IMR-90 (cell line): ENCODE measurements around the gene ZNF335. TPM values are rescaled to one million over a fixed set of nuclear protein-coding genes. Genes with fewer than 3 reads are reported as not detected.
A peak's percentile ranks its signal among the peaks of the same experiment; 100 is the strongest.

Experiments used
- ATAC-seq: fragments of 200-7000 bp; cut with Tn5 transposase; 2 replicates; pipeline ENCODE4 v1.9.1; 2020; ENCODE audit warnings: low read depth, mild to moderate bottlenecking, moderate library complexity
- BruUV-seq: library from RNA; stranded (reverse); fragments of 400-500 nt; replicated peaks from 2 replicates; lab custom pipeline; 2021; lab: Mats Ljungman, UMichigan
- CTCF ChIA-PET: fragments of 300-600 bp; formaldehyde crosslinking; extraction: SDS; loops from one replicate; lab custom pipeline; 2021; ENCODE audit warnings: antibody characterized with exemption; lab: Yijun Ruan, JAX
- POLR2A ChIA-PET: fragments of 300-600 bp; sonication (Branson Sonifier 250); formaldehyde crosslinking; loops from one replicate; lab custom pipeline; 2022; ENCODE audit warnings: antibody characterized with exemption; ENCODE audit not compliant: unreplicated experiment; lab: Charles Lee
- DNase-seq: peaks from one replicate; pipeline ENCODE4 v3.0.0; 2013
- H2AFZ ChIP-seq: replicated peaks from 2 replicates; pipeline ENCODE3; 2013; ENCODE audit warnings: low read length, mild to moderate bottlenecking; ENCODE audit not compliant: poor library complexity
- H2AK5ac ChIP-seq: 2 replicates; pipeline ENCODE4 v1.6.1; 2013; ENCODE audit warnings: low read depth, low read length, inconsistent platforms
- H2AK9ac ChIP-seq: replicated peaks from 2 replicates; pipeline ENCODE3; 2013; ENCODE audit warnings: mild to moderate bottlenecking, low read depth, low read length, moderate library complexity; ENCODE audit not compliant: poor library complexity
- H2BK120ac ChIP-seq: 2 replicates; pipeline ENCODE4 v1.6.1; 2013; ENCODE audit warnings: low read depth, low read length, inconsistent platforms
- H2BK15ac ChIP-seq: 3 replicates; pipeline ENCODE4 v1.6.1; 2013; ENCODE audit warnings: low read depth, low read length, inconsistent platforms
- H2BK20ac ChIP-seq: 2 replicates; pipeline ENCODE4 v1.6.1; 2013; ENCODE audit warnings: low read depth, mild to moderate bottlenecking, inconsistent platforms, low read length, moderate library complexity
- H2BK5ac ChIP-seq: 2 replicates; pipeline ENCODE4 v1.6.1; 2013; ENCODE audit warnings: mild to moderate bottlenecking, low read depth, low read length, inconsistent platforms; ENCODE audit not compliant: poor library complexity, severe bottlenecking
- H3K14ac ChIP-seq: replicated peaks from 2 replicates; pipeline ENCODE4 v1.6.1; 2013; ENCODE audit warnings: low read depth, low read length, inconsistent platforms
- H3K18ac ChIP-seq: 2 replicates; pipeline ENCODE4 v1.6.1; 2013; ENCODE audit warnings: low read depth, low read length, control low read depth
- H3K23ac ChIP-seq: 2 replicates; pipeline ENCODE4 v1.6.1; 2013; ENCODE audit warnings: low read depth, low read length, inconsistent platforms
- H3K27ac ChIP-seq: 2 replicates; pipeline ENCODE4 v1.5.1; 2013; ENCODE audit warnings: mild to moderate bottlenecking, control low read depth, low read length; ENCODE audit not compliant: insufficient read depth
- H3K27me3 ChIP-seq: 2 replicates; pipeline ENCODE4 v1.6.1; 2013; ENCODE audit warnings: low read length; ENCODE audit not compliant: control insufficient read depth, insufficient read depth
- H3K36me3 ChIP-seq: 2 replicates; pipeline ENCODE4 v1.6.1; 2013; ENCODE audit warnings: low read length, mixed read lengths; ENCODE audit not compliant: control insufficient read depth, insufficient read depth
- H3K4ac ChIP-seq: 2 replicates; pipeline ENCODE4 v1.6.1; 2013; ENCODE audit warnings: low read depth, low read length, inconsistent platforms
- H3K4me1 ChIP-seq: 2 replicates; pipeline ENCODE4 v1.6.1; 2013; ENCODE audit warnings: low read length, mixed read lengths; ENCODE audit not compliant: control insufficient read depth, insufficient read depth
- H3K4me2 ChIP-seq: 2 replicates; pipeline ENCODE4 v1.6.1; 2013; ENCODE audit warnings: low read depth, mild to moderate bottlenecking, control low read depth, low read length, moderate library complexity
- H3K4me3 ChIP-seq: 2 replicates; pipeline ENCODE4 v1.5.1; 2013; ENCODE audit warnings: low read depth, mild to moderate bottlenecking, control low read depth, low read length, moderate library complexity; ENCODE audit not compliant: insufficient read depth
- H3K56ac ChIP-seq: 2 replicates; pipeline ENCODE4 v1.6.1; 2013; ENCODE audit warnings: low read length, inconsistent platforms; ENCODE audit not compliant: insufficient read depth; ENCODE audit errors: extremely low read depth
- H3K79me1 ChIP-seq, 2 experiments: 2 replicates each; pipeline ENCODE4 v1.6.1; 2013; ENCODE audit warnings: low read length in 2 of 2, inconsistent platforms in 1 of 2, low read depth in 1 of 2
- H3K9ac ChIP-seq: 2 replicates; pipeline ENCODE4 v1.6.1; 2013; ENCODE audit warnings: low read depth, low read length, control low read depth
- H3K9me1 ChIP-seq: 2 replicates; pipeline ENCODE4 v1.6.1; 2013; ENCODE audit warnings: low read length, inconsistent platforms; ENCODE audit not compliant: insufficient read depth
- H3K9me3 ChIP-seq: 2 replicates; pipeline ENCODE4 v1.6.1; 2013; ENCODE audit warnings: low read length; ENCODE audit not compliant: control insufficient read depth, insufficient read depth
- H4K20me1 ChIP-seq: 2 replicates; pipeline ENCODE4 v1.6.1; 2013; ENCODE audit warnings: low read length, inconsistent platforms; ENCODE audit not compliant: insufficient read depth
- H4K5ac ChIP-seq: 2 replicates; pipeline ENCODE4 v1.6.1; 2013; ENCODE audit warnings: mild to moderate bottlenecking, low read depth, low read length, control low read depth
- H4K8ac ChIP-seq, 2 experiments: 2 replicates each; pipeline ENCODE4 v1.6.1; 2013; ENCODE audit warnings: low read depth in 2 of 2, low read length in 2 of 2, control low read depth in 1 of 2, inconsistent platforms in 1 of 2
- H4K91ac ChIP-seq: 2 replicates; pipeline ENCODE4 v1.6.1; 2013; ENCODE audit warnings: low read depth, low read length, inconsistent platforms; ENCODE audit not compliant: insufficient read depth
- CHD1 ChIP-seq: IDR thresholded peaks from 2 replicates; pipeline ENCODE4 v1.6.1; 2012; ENCODE audit warnings: low read depth, low read length, improper control_type of control experiment
- NFE2L2 ChIP-seq: fragments of 150-350 bp; IDR thresholded peaks from 2 replicates; pipeline ENCODE4 v1.6.1; 2016; ENCODE audit warnings: low read depth, mild to moderate bottlenecking, low read length
- WGBS, 2 experiments: methylation state at CpG; one replicate each; pipeline versions ENCODE4 v1.1.5 to v1.1.7; 2013; ENCODE audit warnings: missing lambda C conversion rate in 2 of 2; ENCODE audit not compliant: insufficient read length in 1 of 2; ENCODE audit errors: extremely low coverage in 2 of 2; 5-methylcytosine and 5-hydroxymethylcytosine counted together
- dilution Hi-C: fragments of 300-500 bp; cut with HindIII; formaldehyde crosslinking; loops from one replicate; pipeline ENCODE4 v1.14.3; 2018; ENCODE audit warnings: low sequenced_read_pairs; ENCODE audit not compliant: unreplicated experiment
- in situ Hi-C: fragments of 300-500 bp; cut with MboI; formaldehyde crosslinking; loops from 3 replicates; pipeline ENCODE4 v1.14.3; 2019; ENCODE audit warnings: low sequenced_read_pairs, inconsistent platforms, mixed read lengths
- intact Hi-C: fragments of 100-400 bp; cut with micrococcal nuclease; formaldehyde crosslinking; loops from 2 replicates; pipeline ENCODE4 v1.10.0; 2022
- polyA plus RNA-seq, 3 experiments: library from polyadenylated mRNA; depleted of rRNA; stranded (reverse); fragments of >200 nt; gene quantifications; 2 replicates each; pipeline ENCODE4 v1.2.3, GENCODE V29; 2012; ENCODE audit warnings: low replicate concordance in 1 of 3
- total RNA-seq: library from RNA; depleted of rRNA; stranded (reverse); fragments of >200 nt; gene quantifications from 2 replicates; pipeline ENCODE4 v1.2.3, GENCODE V29; 2012
- TF ChIP-seq, protein P1 (sequence below): fragments of 150-350 bp; IDR thresholded peaks from 2 replicates; pipeline ENCODE4 v1.6.1; 2016; ENCODE audit warnings: low read depth, mild to moderate bottlenecking, low read length, moderate library complexity, borderline replicate concordance
- TF ChIP-seq, protein P2 (sequence below): fragments of 150-350 bp; IDR thresholded peaks from 2 replicates; pipeline ENCODE4 v1.6.1; 2017; ENCODE audit warnings: mild to moderate bottlenecking, antibody characterized with exemption, low read length, low read depth

ZNF335 gene
- total and polyA plus RNA-seq, 2 of the 4 experiments (the other 2 are of a cell fraction): 11.8 to 17.8 TPM

DNA sequence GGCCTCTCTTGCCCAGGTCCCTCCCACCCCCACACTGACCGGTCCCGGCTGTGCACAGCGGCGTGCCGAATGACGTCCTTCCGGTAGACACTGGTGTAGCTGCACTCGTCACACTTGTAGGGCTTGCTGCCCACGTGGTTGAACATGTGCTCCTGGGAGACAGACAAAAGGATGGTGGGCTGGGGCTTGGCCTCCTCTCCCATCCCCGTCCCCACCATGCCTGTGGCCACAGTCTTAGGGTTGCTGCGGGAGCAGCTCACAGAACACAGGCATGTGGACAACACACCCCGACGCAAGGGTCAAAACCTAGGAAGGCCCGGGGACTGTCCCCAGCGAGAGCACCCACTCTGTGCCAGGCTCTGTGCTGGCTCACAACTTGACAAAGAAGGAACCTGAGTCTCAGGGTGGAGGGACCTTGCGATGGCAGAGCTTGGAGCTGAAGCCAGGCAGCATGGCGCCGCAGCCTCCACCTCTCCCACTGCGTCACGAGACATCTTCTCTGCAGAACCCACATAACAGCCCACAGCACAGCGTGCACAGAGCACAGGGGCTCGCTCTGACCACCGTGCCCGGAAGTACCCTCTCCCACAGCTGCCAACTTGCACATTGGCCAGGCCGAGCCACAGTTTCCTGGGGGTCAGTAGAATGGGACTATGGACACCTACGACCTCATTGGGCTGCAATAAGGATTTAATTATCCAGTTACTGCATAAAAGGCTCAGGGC, 9.8 kb downstream of the ZNF335 start:
- no peak overlapping the region for H3K4me2 ChIP-seq
- H3K23ac ChIP-seq: no peak overlapping the region
- ChIA-PET POLR2A (no interaction called here), CTCF (interaction anchor here (3.2 kb wide), 1 partner anchor 8 kb away, joined by 13 read pairs; no protein-coding TSS in a partner anchor)
- H2BK20ac ChIP-seq: no peak overlapping the region
- H3K27me3 ChIP-seq: no peaks in the 10 kb centered on the region
- H3K4ac ChIP-seq: no peak overlapping the region
- no peak for ATAC-seq
- TF ChIP-seq NFE2L2: no peak
- TF ChIP-seq, protein P1, sequence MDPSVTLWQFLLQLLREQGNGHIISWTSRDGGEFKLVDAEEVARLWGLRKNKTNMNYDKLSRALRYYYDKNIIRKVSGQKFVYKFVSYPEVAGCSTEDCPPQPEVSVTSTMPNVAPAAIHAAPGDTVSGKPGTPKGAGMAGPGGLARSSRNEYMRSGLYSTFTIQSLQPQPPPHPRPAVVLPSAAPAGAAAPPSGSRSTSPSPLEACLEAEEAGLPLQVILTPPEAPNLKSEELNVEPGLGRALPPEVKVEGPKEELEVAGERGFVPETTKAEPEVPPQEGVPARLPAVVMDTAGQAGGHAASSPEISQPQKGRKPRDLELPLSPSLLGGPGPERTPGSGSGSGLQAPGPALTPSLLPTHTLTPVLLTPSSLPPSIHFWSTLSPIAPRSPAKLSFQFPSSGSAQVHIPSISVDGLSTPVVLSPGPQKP: no peak
- no peak for TF ChIP-seq CHD1
- TF ChIP-seq, protein P2, sequence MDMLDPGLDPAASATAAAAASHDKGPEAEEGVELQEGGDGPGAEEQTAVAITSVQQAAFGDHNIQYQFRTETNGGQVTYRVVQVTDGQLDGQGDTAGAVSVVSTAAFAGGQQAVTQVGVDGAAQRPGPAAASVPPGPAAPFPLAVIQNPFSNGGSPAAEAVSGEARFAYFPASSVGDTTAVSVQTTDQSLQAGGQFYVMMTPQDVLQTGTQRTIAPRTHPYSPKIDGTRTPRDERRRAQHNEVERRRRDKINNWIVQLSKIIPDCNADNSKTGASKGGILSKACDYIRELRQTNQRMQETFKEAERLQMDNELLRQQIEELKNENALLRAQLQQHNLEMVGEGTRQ: no peak
- peaks cover 75% of the 10 kb centered on the region for H3K36me3 ChIP-seq
- H3K9me1 ChIP-seq: no peaks in the 10 kb centered on the region
- dilution Hi-C loops: no loop called here
- in situ Hi-C loops: no loop called here
- H3K4me1 ChIP-seq: no peaks in the 10 kb centered on the region
- H4K8ac ChIP-seq: no peak overlapping the region
- H2AFZ ChIP-seq: peak overlapping the region; percentile 49
- peaks cover 6 to 8% of the 10 kb centered on the region in 2 experiments; a peak in 3 of 4 replicates for H3K79me1 ChIP-seq
- no peaks in the 10 kb centered on the region for H3K9me3 ChIP-seq
- no peak overlapping the region for H2BK120ac ChIP-seq
- WGBS, 2 experiments: 90% methylated on average over 2 of the region's 26 CpGs; no CpG with 5 or more reads in 1 of the 2 experiments
- H3K18ac ChIP-seq: no peak overlapping the region
- no peak overlapping the region for H3K9ac ChIP-seq
- H2BK5ac ChIP-seq: no peak overlapping the region
- DNase-seq: no peak
- no peak overlapping the region for H2AK5ac ChIP-seq
- H3K27ac ChIP-seq: no peak overlapping the region
- no peak overlapping the region for H4K5ac ChIP-seq
- no peak overlapping the region for H4K91ac ChIP-seq
- no peak overlapping the region for H2AK9ac ChIP-seq
- no peaks in the 10 kb centered on the region for H4K20me1 ChIP-seq
- BruUV-seq: no TSS peak
- no peak overlapping the region for H3K14ac ChIP-seq
- H3K56ac ChIP-seq: no peak overlapping the region
- no peak overlapping the region for H3K4me3 ChIP-seq
- H2BK15ac ChIP-seq: no peak overlapping the region
- intact Hi-C loops: no loop called here
